C4-2B (cell line): ENCODE measurements around the gene FMNL2.

Source experiments
- CTCF ChIP-seq: fragments of 450-650 bp; conservative IDR thresholded peaks from 2 replicates; pipeline ENCODE4 v1.5.1; 2017; ENCODE audit warnings: mild to moderate bottlenecking
- ZFX ChIP-seq: fragments of 450-650 bp; IDR thresholded peaks from 2 replicates; pipeline ENCODE4 v1.6.1; 2017

- TF ChIP-seq CTCF (no peak), ZFX (no peak)
Observed at GRCh38 chr2:152520759-152521158, 185.8 kb downstream of the FMNL2 start.
